Stimulated activated CD4-positive, alpha-beta T cell treated with anti-CD3 and anti-CD28 coated beads, Interleukin-1b, Interleukin-23, amount 100 ng/mL, for 4 hours (primary cell): ENCODE data around the gene ACSL6.

Experiments used
- DNase-seq, 2 donors: peaks; one replicate each; pipeline ENCODE4 v3.0.0-alpha.2; 2020; ENCODE audit warnings: low read depth in 2 of 2

ACSL6 gene

GRCh38 chr5:132049093-132049492 is 37.6 kb upstream of the ACSL6 start:
- DNase-seq, result no peak

- DNase-seq, result no peak
Measured at GRCh38 chr5:132046880-132047299, 35.4 kb upstream of the ACSL6 start.

GRCh38 chr5:132044207-132044606 is 32.7 kb upstream of the ACSL6 start:
- DNase-seq, result no peak

DNA sequence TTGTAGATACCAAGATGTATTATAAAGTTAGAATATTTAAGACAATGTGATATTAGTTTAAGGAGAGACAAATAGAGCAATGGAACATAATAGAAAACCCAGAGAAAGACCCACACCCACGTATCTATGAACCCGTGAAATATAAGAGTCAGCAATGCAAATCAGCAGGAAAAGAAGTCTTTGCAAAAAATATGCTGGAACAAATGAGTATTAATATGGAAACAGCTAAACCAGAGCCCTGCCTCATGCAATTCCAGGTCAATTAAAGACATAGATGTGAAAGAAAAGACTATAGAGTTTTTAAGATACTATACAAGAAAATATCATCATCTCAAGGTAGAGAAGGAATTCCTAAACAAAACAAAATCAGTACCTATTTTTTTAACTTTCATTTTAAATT is 25.9 kb upstream of the ACSL6 start:
- DNase-seq, result no peak

DNA sequence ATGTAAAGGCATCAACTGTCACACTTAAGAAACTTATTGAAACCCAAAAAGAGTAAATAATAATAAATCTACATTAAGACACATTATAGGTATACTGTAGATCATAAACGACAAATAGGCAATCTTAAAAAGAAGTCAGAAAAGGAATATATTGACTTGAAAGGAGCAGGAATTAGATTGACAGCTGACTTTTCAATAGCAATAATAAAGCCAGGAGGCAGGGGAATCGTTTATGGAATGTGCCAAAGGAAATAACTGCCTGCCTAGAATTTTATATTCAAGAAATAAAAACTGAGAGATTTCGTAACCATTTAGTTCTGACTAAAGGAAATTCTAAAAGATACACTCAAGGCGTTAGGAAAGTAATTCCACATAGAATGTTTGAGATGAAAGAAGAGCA is 21.7 kb upstream of the ACSL6 start:
- no peak for DNase-seq

GRCh38 chr5:132032196-132032595 is 20.7 kb upstream of the ACSL6 start:
- no peak for DNase-seq

GRCh38 chr5:132030610-132031009 is 19.2 kb upstream of the ACSL6 start:
- no peak for DNase-seq

- DNase-seq, result no peak
Measured at GRCh38 chr5:132029609-132030330, 18.3 kb upstream of the ACSL6 start.

- no peak for DNase-seq
Measured at GRCh38 chr5:132027027-132027426, 15.6 kb upstream of the ACSL6 start.

GRCh38 chr5:132026516-132027008 is 15.1 kb upstream of the ACSL6 start:
- no peak for DNase-seq

DNA sequence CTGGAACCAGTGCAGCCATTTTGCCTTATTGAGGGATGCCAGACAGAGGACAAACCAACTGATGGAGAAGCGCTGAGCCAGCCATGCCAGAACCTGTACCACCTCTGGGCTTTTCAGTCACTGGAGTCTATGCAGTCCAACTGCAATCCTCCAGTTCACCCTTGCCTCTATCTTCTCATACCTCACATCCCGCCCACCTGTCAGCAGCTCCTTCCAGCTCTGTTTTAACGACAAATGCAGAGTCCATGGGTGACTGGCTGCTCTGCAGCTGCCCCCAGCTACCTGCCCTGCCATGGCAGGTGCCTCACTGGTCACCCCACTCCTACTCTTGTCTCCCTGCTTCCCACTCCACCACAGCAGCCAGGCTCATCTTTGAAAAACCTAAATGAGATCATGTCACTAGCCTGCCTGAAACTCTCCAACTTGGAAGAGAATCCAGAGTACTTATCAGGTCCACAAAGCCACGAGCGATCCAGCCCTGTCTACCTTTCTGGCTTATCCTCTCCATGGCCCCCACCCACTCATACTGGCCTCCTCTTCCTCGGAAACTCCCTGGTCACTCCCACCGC is 14.0 kb upstream of the ACSL6 start:
- DNase-seq, result no peak

GRCh38 chr5:132024789-132025402 is 13.4 kb upstream of the ACSL6 start:
- DNase-seq, result no peak

GRCh38 chr5:132024117-132024435 is 12.6 kb upstream of the ACSL6 start:
- no peak for DNase-seq

- DNase-seq, result no peak
Measured at GRCh38 chr5:132023258-132024116, 12.0 kb upstream of the ACSL6 start.

DNA sequence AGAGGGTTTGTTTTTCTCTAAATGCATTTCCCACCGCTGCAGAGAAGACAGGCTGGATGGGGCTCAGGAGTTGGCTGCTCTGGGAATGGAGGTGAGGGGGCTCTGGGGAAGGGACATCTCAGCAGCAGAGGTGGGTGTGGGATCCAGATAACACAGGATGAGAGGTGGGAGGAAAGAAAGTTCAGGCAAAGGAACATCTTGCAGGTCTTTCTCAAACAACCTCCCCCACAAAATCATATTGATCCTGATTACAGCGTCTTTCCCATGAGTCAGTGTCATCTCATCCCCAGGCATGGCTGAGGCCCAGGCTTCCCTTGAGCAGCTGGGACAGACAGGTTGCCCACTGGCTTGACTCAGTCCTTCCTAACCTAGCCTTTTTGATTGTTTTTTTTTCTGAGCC is 11.3 kb upstream of the ACSL6 start:
- no peak for DNase-seq

- DNase-seq, result no peak
Measured at GRCh38 chr5:132021654-132022053, 10.2 kb upstream of the ACSL6 start.

DNA sequence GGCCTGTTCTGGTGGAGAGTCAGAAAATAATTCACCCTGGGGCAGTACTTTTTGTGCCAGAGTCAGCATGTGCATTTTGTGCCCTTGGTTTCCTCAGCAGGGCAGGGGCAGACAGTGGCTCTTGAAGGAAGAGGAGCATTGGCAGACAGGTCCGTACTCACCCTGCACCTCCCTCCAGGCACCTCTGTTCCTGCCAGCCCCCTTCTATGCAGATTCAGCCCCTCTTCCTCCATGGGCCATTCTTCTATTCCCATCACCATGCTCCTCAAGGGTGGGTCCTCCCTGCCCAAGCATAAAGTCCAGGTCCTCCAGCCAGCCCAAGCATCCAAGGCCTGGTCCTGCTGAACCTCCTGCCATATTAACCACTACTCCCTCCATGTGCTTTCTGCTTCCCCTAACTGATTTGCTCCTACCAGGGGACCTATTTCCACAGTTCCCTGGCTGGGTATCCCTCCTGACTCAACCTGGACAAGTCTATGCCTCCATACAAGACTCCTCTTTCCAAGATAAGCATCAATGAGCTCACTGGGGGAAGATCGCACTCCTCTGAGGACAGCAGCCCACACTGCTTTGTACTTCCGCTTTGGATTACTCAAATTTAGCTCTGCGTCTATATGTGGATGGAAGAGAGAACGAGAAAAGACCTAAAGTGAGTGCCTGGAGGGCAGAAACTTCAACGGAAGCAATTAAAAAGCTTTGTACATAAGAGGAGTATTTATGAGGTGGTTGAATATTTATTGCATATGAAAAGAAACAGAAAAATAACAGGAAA is 9.3 kb upstream of the ACSL6 start:
- no peak for DNase-seq

- peak; percentile 32 to 58 for DNase-seq
Measured at GRCh38 chr5:132019857-132020555, 8.5 kb upstream of the ACSL6 start.

DNA sequence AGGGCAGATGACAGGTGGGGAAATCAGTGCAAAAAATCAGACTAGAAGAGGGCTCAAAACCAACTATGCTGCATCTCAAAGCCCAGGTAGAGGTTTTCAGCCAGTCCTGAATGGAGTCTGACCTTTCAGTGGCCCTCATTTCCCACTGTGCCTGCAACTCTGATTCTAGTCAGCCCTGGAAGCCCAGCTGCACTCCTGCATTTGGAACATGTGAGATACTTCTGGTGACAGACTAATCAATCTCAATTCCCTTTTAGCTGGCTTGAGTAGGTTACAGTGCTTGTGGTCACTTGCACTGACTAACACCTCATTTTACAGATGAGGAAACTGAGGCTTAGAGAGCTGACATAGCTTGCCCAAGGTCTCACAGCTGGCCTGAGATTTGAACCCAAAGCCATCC is 7.9 kb upstream of the ACSL6 start:
- DNase-seq, result no peak

- DNase-seq, result no peak
Measured at GRCh38 chr5:132017738-132018625, 6.5 kb upstream of the ACSL6 start.
